HG02938 (cell line): ENCODE measurements around the gene GTPBP4.

ENCODE experiments used
- ATAC-seq: cut with Tn5 transposase; IDR thresholded peaks from one replicate; pipeline ENCODE4 v1.9.1; 2021; ENCODE audit warnings: mild to moderate bottlenecking, moderate library complexity; ENCODE audit not compliant: unreplicated experiment

GTPBP4 gene

DNA sequence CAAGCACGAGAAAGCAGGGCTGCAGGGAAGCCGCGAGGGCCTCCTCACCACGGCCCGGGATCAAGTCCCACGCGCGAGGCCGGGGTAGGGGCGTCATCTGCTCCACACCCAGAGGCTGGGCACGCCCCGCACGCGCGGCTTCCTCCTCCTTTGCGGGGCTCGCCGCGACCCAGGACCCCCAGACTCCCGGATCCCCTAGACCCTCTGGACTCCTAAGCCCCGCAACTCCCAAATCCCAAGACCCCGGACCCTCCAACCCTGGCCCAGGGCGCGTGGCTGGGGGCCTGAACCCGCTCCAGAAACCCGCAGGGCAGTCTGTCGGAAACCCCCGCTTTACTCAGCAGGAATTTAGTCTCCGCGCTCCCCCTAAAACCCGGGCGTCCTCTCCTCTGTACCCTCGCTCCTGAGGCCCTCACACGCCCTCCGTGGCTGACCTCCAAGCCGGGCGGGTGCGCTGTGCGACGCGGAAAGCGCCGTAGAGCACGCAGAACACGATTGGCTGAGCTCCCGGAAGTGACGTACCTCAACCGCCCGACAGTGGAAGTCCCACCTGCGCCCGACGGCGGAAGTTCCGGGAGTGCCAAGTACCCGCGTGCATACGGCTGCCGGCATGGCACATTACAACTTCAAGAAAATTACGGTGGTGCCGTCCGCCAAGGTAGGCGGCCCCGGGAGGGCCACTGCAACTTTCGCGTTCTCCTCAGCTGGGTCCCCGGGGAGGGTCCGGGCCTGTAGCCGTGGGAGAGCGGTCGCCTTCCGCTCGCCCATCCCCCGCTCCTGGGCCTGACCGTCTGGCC lies at the start of gene GTPBP4:
TSS of gene GTPBP4 (plus strand) at position 565 of the 797 bp plus-strand sequence. CDS start at position 611, 46 bp downstream.
- peak; percentile 86 for ATAC-seq

DNA sequence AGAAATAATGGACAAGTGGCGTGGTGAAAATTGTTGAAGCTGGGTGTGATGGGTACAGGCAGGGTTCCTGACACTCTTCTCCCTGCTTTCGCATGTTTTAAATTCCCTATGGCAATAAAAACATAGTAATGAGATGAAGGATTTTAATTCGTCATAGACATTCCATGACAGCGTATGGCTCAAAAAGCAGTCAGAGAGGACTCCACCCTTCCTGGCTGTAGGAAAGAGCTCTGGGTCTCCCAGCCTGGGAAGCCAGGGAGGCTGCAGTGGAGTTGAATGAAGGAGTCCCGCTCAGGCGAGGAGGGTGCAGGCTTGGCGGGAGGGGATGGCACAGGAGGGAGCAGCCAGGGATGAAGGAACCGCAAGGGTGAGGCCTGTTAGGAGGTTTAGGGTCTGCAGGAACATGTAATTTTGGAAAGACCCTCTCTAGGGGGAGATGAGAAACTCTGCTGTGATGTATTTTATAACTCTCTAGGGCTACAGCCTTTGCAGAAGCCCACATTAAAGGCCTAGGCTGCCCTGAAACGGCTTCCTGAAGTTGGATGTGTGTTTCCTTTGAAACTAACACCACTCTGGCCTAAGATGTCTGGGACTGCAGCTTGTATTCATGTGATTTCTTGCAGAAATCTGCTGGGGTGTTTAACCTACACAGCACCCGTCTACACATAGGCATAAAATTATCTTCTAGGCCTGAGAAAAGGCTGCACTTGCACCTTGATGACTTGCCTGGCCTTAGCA lies 49.1 kb upstream of the GTPBP4 start:
- no peak for ATAC-seq

DNA sequence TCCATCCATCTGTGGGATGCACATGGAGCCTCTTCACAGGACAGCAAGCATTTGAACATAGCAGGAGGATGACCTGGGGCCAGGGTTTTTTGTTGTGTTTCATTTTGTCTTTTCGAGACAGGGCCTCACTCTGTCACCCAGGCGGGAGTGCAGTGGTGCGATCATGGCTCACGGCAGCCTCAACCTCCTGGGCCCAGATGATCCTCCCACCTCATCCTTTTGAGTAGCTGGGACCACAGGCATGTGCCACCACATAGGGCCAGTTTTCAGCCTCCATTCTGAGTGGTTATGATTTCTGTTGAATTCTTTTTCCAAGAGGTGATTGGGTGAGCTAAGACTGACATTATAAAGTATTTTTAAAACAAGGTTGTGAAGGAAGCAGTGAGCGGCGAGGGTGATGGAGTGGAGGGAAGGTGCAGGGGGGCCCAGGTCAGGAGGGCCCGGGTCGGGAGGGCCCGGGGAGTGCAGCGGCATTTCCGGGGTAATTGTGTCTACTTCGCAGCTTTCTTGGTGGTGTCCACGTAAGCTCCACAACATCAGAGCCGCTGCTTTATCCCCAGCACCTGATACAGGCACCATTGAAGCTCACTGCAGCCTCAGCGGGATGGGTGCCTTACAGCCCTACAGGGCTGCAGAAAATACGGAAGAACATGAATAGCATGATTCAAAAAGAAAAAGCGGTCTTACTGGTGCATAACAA lies 44.8 kb upstream of the GTPBP4 start:
- ATAC-seq, result no peak

DNA sequence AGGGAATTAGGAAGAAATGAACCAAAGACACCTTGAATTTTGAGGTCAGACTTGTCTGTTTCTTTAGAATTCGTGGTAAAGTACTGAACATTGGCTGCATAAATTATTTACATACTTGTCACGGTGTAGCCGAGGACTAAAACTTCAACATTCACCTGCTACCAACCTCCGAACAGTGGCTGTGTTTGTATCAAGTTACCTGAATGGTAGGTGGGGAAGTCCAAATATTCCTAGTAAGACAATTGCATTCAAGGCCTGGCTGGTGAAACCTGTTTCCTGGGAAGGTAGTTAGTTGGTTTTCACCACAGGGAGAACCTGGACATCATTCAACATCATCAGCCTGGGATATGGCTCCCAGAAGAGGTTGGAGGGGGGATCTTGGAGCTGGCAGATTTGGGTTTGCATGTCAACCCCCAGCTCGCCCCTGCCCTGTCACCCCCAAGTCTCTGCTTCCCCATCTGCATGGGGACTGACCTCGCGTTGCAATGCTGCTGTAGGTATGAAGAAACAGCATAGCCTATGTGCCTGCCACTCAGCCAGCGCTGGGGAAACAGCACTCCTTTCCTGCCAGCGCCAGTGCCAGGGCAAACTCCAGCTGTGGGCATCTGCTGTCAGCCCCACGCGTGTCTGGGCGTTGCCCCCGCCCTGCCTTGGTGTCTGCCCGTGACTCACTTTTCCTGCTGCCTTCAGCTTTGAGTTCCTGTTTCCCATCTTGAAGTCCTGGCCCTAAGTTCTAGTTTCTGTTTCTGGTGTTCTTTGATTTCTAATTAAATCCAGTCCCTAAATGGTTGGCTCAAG lies 44.0 kb upstream of the GTPBP4 start:
- ATAC-seq, result no peak

DNA sequence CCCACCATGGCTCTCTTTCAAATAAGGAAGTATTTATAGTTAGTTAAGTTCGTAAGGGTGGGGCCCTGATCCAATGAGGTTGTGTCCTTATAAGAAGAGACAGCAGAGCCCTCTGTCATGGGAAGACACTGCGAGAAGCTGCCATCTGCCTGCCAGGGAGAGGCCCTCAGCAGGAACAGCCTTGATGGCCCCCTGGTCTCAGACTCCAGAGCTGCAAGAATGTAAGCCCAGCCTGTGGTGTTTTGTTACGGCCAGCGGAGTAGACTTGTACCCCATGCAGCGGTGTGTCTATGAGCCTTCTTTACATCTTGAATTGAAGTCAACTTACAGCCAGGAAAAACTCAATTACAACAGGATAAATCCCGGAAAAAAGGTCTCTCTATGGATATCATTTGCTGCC lies 42.5 kb upstream of the GTPBP4 start:
- ATAC-seq, result no peak

DNA sequence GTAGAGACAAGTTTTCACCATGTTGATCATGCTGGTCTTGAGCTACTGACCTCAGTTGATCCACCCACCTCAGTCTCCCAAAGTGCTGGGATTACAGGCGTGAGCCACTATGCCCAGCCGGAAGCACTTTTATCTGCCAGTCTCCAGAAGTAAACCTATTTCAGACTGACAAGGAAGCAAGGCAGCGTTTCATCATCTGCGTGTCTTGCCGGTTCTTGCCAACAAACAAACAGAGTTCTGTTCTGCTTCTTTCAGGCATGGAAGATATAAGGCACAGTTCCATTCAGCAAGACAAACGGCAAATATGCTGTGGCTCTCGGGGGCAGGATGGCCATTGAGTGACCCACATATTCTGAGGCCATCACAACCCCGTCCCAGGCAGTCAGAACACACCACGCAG lies 41.2 kb upstream of the GTPBP4 start:
- ATAC-seq, result no peak

DNA sequence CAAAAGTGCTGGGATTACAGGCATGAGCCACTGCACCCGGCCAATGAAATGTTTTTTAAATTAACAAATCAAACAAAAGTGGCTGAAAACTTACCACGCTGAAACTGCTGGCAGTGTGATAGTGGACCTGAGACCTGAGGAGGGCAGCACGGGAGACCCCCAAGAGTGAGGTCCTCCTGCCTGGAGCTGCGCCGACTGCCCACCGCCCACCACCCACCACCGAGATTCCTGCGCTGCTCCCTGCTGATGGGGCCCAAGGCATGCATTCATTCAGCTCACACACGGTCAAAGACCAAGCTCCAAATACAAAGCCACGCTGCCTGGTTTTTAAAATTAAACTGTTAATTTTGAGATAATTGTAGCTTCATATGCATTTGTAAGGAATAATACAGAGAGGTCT lies 40.4 kb upstream of the GTPBP4 start:
- ATAC-seq, result no peak

DNA sequence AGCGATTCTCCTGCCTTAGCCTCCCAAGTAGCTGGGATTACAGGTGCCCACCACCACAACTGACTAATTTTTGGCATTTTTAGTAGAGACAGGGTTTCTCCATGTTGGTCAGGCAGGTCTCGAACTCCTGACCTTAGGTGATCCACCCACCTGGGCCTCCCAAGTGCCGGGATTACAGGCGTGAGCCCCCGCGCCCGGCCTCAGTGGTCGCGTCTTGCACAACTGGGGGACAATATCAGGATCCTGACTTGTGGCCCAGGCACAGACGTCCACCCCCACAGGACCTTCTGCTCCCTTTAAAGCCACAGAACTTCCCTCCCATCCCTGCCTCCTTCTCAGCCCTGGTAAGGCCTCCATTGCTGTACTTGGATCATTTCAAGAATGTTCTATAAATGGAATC lies 39.9 kb upstream of the GTPBP4 start:
- no peak for ATAC-seq

DNA sequence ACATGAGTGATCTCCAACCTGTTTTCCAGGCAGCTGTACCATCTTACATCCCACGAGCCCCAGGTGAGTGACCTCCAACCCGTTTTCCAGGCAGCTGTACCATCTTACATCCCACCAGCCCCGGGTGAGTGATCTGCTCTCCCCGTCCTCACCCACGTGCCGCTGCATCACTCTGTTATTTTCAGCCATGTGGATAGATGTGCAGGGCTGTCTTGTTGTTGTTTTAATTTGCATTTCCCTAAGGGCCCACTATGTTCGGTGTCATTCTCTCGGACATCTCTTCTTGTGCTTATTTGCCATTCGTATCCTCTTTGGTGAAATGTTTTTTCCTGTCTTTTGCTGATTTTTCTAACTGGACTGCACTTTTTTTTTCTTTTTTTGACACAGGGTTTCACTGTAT lies 38.8 kb upstream of the GTPBP4 start:
- ATAC-seq, result no peak

DNA sequence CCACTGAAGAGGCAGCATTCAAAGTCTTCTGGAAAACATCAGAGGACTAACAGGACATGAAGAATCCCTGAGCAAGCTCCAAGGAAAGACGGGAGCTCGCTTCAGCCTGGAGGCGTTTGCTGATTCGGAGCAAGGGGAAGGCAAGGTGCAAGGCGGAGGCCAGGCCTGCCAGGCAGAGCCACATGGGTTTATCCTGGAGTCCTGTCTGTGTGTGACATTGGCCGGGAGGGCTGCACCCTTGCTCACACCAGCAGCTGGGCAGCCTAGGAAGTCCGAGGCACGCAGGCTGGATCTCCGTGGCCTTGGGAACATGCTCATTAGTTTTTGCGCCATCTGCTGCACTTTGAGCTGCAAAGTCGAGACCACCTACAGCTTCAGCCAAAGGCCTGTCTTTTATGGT lies 34.4 kb upstream of the GTPBP4 start:
- no peak for ATAC-seq

DNA sequence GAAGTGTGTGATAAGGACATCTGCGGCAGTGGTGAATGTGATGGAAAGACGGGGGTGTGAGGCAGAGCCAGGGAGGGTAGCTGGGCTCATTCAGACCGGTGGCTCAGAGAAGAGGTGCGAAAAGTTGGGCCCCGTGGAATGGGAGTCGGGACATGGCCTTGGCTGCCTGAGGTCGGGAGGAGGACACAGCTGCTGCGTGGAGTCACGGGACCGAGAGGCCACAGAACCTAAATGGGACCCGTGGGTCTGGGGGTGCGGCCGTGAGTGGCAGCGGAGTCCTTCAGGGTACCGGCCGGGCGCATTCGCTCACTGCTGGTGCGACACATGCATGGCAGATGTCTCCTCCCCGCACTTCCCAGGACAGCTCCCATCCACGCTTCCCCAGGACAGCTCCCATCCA lies 33.8 kb upstream of the GTPBP4 start:
- no peak for ATAC-seq

DNA sequence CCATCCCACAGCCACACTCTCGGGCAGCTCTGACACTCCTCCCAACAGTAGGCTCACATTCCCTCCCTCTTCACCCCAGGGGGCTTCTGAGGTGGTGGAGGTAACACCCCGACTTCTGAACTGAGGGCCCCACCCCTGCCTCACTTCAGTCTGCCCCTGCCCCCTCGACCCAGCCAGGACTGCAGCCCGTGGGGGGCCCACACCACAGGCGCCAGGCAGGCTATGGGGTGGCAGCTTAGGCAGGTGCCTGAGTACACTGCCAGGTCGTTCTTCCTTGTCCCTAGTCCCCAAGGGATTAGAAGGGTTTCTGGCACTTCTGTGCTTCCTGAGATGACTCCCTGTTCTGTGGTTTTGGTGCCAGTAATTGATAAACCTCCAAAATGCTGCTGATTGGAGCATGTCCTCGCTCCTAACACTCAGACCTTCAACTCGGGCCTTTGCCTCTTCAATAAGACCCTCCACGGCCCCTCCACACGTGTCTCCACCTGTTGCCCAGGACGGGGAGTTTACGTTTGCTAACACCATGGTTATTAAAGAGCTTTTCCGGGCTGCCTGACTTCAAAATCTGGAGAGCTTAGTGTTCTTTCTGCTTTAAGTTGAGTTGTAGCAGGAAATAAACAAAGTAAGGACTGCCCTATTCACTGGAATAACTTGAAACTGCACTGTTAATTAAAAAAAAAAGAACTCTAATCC lies 33.0 kb upstream of the GTPBP4 start:
- ATAC-seq, result no peak

DNA sequence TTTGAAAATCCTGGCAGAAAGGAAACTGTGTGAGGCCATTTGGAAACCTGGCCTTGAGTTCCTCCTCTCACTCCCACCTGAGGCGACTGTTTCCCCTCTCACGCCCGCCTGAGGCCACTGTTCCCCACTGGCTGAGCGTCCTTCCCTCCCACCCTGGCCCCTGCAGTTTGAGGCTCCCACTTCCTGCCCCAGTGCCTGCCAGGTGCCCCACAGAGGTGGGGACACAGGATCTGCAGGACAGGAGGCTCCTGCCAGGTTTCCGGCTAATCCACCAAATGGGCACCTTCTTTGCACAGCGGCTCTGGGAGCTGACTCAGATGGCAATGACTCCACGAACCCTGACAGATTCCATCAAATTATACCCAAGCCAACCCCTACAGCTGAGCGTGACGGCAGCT lies 32.4 kb upstream of the GTPBP4 start:
- ATAC-seq, result no peak

DNA sequence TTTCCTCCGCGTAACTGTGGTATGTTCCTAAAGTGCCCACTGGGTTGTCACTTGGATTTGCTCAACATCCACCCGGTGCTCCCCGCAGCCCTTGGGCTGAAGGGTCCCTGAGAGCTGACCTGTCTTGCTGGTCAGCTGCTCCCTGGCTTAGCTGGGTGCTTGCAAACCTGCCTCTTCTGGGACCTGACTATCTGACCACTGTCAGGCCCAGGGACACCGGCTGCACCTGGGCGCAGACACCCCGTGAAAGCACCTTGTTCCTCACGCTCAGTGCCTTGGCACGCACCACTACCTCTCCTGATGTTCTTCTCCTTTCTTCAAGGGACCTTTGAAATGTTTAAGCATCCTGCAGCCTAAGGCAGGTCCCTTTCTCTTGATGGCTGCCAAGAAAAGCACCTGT lies 30.1 kb upstream of the GTPBP4 start:
- ATAC-seq, result no peak

DNA sequence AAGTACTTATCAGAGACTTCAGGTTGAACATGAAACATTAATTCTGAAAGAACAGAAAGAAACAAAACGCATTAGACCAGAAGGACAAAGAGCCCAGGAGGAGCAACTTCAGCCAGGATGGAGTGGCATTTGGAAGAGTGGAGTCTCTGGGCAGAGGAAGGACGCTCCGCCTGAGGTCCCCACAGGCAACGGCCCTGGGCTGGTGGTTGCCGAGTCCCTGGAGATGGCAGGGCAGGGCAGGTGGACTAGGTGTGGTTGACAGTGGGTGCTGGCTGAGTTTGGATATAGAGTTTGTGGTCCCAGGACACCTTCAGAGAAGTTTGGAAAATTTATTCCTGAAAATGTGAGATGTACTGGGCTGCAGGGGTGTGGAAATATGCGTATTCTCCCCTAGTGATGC lies 29.4 kb upstream of the GTPBP4 start:
- no peak for ATAC-seq

DNA sequence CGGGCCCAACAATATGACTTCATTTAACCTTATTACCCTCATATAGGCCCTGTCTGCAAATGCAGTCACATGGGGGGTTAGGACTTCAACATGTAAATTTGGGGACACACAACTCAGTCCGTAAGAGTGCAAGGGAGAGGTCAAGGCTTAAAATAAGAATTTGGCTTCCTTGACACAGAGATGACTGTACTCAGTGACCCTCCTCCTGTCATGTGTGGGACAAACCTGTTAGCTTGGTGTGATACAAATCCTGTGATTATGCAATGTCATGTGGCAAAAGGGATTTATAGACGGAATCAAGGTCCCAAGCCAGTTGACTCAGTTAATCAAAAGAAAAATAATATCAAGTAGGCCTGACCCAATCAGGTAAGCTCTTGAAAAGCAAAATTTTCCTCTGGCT lies 25.9 kb upstream of the GTPBP4 start:
- ATAC-seq, result no peak

DNA sequence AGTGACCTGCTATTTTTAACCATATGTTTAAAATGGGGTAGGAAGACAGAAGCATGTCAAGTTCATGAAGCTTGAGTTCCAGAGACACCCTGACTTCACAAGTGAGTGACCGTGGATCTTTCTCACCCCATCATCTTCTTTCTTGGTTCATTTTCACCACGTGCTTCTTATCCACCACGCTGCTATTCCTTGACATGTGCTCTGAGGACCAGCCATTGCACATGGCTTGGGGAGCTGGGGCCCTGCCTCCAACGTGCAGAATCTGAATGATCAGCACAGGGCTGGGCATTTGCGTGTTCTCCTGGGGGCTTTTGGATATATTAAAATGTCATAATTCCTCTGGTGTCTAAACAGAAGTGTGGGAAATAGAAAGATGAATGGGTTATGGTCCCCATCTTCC lies 25.0 kb upstream of the GTPBP4 start:
- ATAC-seq, result no peak

DNA sequence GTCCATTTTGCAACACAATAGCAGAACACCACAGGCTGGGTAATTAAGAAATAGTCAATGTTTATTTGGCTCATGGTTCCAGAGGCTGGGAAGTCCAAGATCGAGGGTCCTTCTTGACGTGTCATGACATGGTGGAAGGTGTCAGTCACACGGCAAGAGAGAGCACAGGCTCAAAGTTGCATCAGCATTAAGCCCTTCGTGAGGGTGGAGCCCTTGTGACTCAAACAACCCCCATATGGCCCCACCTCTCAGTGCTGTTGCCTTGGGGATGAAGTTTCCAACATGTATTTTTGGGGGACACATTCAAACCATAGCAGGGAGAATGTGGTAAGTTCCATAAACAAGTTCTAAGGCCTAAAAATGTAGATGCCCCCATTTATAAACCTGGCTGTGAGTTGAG lies 24.6 kb upstream of the GTPBP4 start:
- no peak for ATAC-seq

DNA sequence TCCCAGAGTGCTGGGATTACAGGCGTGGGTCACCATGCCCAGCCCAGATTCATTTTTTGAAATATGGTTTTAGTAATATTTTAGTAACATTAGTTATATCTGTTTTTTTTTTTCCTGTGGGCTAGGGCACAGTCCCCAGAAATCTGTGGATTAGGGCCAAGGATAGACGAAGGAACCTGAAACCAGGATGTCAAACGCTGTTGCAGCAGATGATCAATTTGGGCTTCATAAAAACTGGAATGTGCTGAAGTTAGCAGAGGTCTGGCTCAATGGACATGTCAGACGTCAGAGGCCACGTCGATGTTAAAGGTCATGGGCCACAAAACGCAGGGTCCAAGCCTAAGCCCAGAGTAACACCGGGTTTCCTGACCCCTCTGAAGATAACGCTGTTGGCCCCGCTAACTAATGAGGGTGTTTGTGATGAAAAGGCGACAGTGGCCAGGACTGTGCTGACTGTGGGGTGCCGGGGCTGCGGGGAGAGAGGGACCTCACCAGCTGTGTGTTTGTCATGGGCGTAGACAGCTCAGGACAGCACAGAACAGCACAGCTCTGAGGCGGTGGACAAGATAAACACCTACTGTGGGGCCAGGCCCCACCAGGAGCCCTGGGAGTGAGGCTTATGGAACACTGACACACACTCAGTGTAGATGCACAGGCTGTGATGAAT lies 23.8 kb upstream of the GTPBP4 start:
- ATAC-seq, result no peak

DNA sequence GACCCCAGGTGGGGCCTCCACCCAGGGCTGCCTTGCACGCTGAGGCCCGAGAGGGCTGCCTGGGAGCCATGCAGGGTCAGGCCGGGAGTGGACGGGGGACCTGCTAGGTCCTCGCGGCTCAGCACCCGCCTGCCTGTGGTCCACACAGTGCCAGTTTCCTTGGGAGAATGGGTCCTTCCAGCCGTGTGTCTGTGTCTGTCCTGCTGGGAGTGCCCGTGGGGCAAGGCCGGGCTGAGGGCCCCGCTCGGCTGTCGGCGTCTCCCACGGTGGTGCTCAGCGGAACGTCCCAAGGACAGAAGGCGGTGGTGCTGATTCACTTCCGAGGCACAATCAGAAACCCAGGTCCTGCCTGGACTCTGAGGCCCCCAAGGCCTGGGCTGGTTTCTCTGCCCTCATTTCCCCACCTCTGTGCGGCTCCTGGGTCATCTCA lies 23.2 kb upstream of the GTPBP4 start:
- no peak for ATAC-seq
